ENCODE data around the gene TLCD3B. TPM values are rescaled to one million over a fixed set of nuclear protein-coding genes. Genes with fewer than 3 reads are reported as not detected.
A peak's percentile ranks its signal among the peaks of the same experiment; 100 is the strongest.

TLCD3B gene
- polyA plus RNA-seq (2012; rRNA removed), result 2.3 and 3.8 TPM in 2 replicates
- polyA plus RNA-seq (2012; cell fraction: cytosol; rRNA removed), result 2.2 and 4.1 TPM in 2 replicates
- polyA plus RNA-seq (2012; cell fraction: nucleus; rRNA removed), result 6.9 and 8.9 TPM in 2 replicates

- Histone ChIP-seq H3K27ac (ENCODE audit: low read depth in 2 of 2, low read length in 1 of 2) (peak within 1 kb of the TSS in 1 of 2 experiments; percentile 83; a peak in 2 of 4 replicates), H3K4me3 (ENCODE audit: low read depth in 2 of 2, low read length in 1 of 2) (peak within 1 kb of the TSS; percentile 44 to 51; a peak in 3 of 4 replicates), H4K20me1 (ENCODE audit: insufficient read depth) (no peaks in the 10 kb centered on the region), H3K4me2 (peak within 1 kb of the TSS; percentile 86), H3K4me1 (ENCODE audit: control insufficient read depth in 1 of 2, insufficient read depth in 2 of 2, low read depth in 1 of 2, low read length in 1 of 2) (peaks cover 6 to 28% of the 10 kb centered on the region in 2 experiments; a peak in 2 of 4 replicates), H3K27me3 (ENCODE audit: insufficient read depth) (no peaks in the 10 kb centered on the region), H3K9ac (peak within 1 kb of the TSS; percentile 19; the same call in 1 of the 2 replicates), H3K79me2 (ENCODE audit: insufficient read depth) (no peaks in the 10 kb centered on the region), H2AFZ (ENCODE audit: low read depth) (peak within 1 kb of the TSS; percentile 69; the same call in 1 of the 2 replicates), H3K9me3 (no peaks in the 10 kb centered on the region), H3K9me2 (no peaks in the 10 kb centered on the region), H3F3A (replicated peaks; ENCODE audit: insufficient read depth) (no peaks in the 10 kb centered on the region), H3K36me3 (replicated peaks in 1 of 2; ENCODE audit: control insufficient read depth in 1 of 2, insufficient read depth in 2 of 2, low read length in 1 of 2) (no peaks in the 10 kb centered on the region)
- ChIA-PET POLR2A (interaction anchor here (1.2 to 2.3 kb wide), 4 partner anchors 8 to 152 kb away, joined by 3 to 12 read pairs (median 5); partner anchors contain the start of genes ALDOA, C16orf92 and CORO1A), CTCF (interaction anchor here (0.8 to 3.9 kb wide), 32 partner anchors 9 to 389 kb away, joined by 3 to 43 read pairs (median 8); partner anchors contain the start of genes ALDOA, ASPHD1, C16orf92 and CDIPT)
- peak; percentile 80 for DNase-seq
- TF ChIP-seq CHD2 (IDR thresholded peaks at IDR 0.05; ENCODE audit: low read length, partially characterized antibody) (peak; percentile 87), MXI1 (IDR thresholded peaks at IDR 0.05; ENCODE audit: low read depth, low read length) (peak; percentile 62; the same call in 1 of the 2 replicates), USF2 (IDR thresholded peaks at IDR 0.05; ENCODE audit: borderline replicate concordance, low read depth, low read length) (no peak)
- WGBS (ENCODE audit: low lambda C conversion rate), result 9% methylated on average over 23 of the region's 27 CpGs
These were observed at the start of gene TLCD3B for GRCh38 chr16:30030841-30031413. TSS of gene TLCD3B (minus strand) at chr16:30031271. CDS start at chr16:30030527, 744 bp downstream.

- H3K27ac ChIP-seq (ENCODE audit: low read depth in 2 of 2, low read length in 1 of 2), result no peak overlapping the region
- no peak overlapping the region for H3K4me3 ChIP-seq (ENCODE audit: low read depth in 2 of 2, low read length in 1 of 2)
- no peaks in the 10 kb centered on the region for H3K27me3 ChIP-seq (ENCODE audit: insufficient read depth)
- no peak overlapping the region for H2AFZ ChIP-seq (ENCODE audit: low read depth)
- no peak overlapping the region for H3K9ac ChIP-seq
- 96% methylated on average over 7 of the region's 7 CpGs for WGBS (ENCODE audit: low lambda C conversion rate)
- H3K9me2 ChIP-seq, result no peaks in the 10 kb centered on the region
- ChIA-PET CTCF (interaction anchor here (0.7 to 5.1 kb wide), 4 partner anchors 11 to 47 kb away, joined by 3 to 49 read pairs (median 4); partner anchors contain the start of gene TBX6), POLR2A (interaction anchor here (1.2 to 3.0 kb wide), 3 partner anchors 11 to 14 kb away, joined by 3 to 10 read pairs (median 4); partner anchors contain the start of genes ALDOA and TBX6)
- H3K4me1 ChIP-seq (ENCODE audit: control insufficient read depth in 1 of 2, insufficient read depth in 2 of 2, low read depth in 1 of 2, low read length in 1 of 2), result peaks cover 5 to 18% of the 10 kb centered on the region in 2 experiments; a peak in 3 of 4 replicates
- H3K9me3 ChIP-seq, result no peaks in the 10 kb centered on the region
- H3K79me2 ChIP-seq (ENCODE audit: insufficient read depth), result peaks cover 80% of the 10 kb centered on the region
- H3F3A ChIP-seq (replicated peaks; ENCODE audit: insufficient read depth), result peaks cover 16% of the 10 kb centered on the region
- H4K20me1 ChIP-seq (ENCODE audit: insufficient read depth), result peaks cover 43% of the 10 kb centered on the region
- no peak for DNase-seq
- H3K4me2 ChIP-seq, result no peak overlapping the region
- H3K36me3 ChIP-seq (replicated peaks in 1 of 2; ENCODE audit: control insufficient read depth in 1 of 2, insufficient read depth in 2 of 2, low read length in 1 of 2), result peaks cover 44 to 52% of the 10 kb centered on the region in 2 experiments
- TF ChIP-seq CHD2 (IDR thresholded peaks at IDR 0.05; ENCODE audit: low read length, partially characterized antibody) (no peak), USF1 (IDR thresholded peaks at IDR 0.05; ENCODE audit: borderline replicate concordance, low read depth) (no peak), FOSL2 (IDR thresholded peaks at IDR 0.05; ENCODE audit: borderline replicate concordance, low read depth) (no peak), RFX5 (IDR thresholded peaks at IDR 0.05; ENCODE audit: low read length) (no peak), NFIC (IDR thresholded peaks at IDR 0.05; ENCODE audit: borderline replicate concordance) (no peak), TCF12 (IDR thresholded peaks at IDR 0.05) (no peak), MXI1 (IDR thresholded peaks at IDR 0.05; ENCODE audit: low read depth, low read length) (no peak), REST (IDR thresholded peaks at IDR 0.05; ENCODE audit: low read depth, low read length) (no peak), PBX3 (IDR thresholded peaks at IDR 0.05) (no peak), USF2 (IDR thresholded peaks at IDR 0.05; ENCODE audit: borderline replicate concordance, low read depth, low read length) (no peak), CTCF (IDR thresholded peaks at IDR 0.05) (no peak), GATA2 (CRISPR knock-in tag; IDR thresholded peaks at IDR 0.05) (no peak), FOXJ3 (CRISPR knock-in tag; IDR thresholded peaks at IDR 0.05) (no peak), GABPA (IDR thresholded peaks at IDR 0.05; ENCODE audit: low read depth) (no peak)
These were observed 48.4 kb upstream of the TLCD3B start for GRCh38 chr16:30079480-30079879.
